ENCODE results near the gene KDM4B.
"Not testable (repeated sequence)": the region's sequence is repeated elsewhere in the genome, so short reads cannot be mapped to it uniquely, and the experiment has no call there.

The KDM4B gene

GRCh38 chr19:4951656-4952055, 17.3 kb upstream of the KDM4B start:
- ChIA-PET POLR2A (no interaction called here), CTCF (no interaction called here)
- H3K27ac ChIP-seq (ENCODE audit: insufficient read depth in 1 of 2, low read depth in 1 of 2, low read length in 2 of 2, poor library complexity in 1 of 2, severe bottlenecking in 2 of 2), result no peak overlapping the region
- H3K4me3 ChIP-seq (ENCODE audit: control insufficient read depth in 1 of 7, extremely low read depth in 1 of 7, insufficient read depth in 4 of 7, low read depth in 2 of 7, low read length in 6 of 7), result no peak overlapping the region
- peaks cover 8 to 87% (median 44%) of the 10 kb centered on the region in 4 experiments for H3K36me3 ChIP-seq (ENCODE audit: control insufficient read depth in 4 of 4, insufficient read depth in 4 of 4, low read length in 3 of 4)
- H3K4me1 ChIP-seq (ENCODE audit: control extremely low read depth in 1 of 4, control insufficient read depth in 4 of 4, insufficient read depth in 4 of 4, low read length in 3 of 4), result no peaks in the 10 kb centered on the region
- no peaks in the 10 kb centered on the region for H3K9me3 ChIP-seq (ENCODE audit: control extremely low read depth in 1 of 5, control insufficient read depth in 4 of 5, insufficient read depth in 2 of 5, low read depth in 1 of 5, low read length in 4 of 5)
- DNase-seq, result no peak
- H3K27me3 ChIP-seq (replicated peaks in 2 of 5; ENCODE audit: control insufficient read depth in 4 of 5, insufficient read depth in 5 of 5, low read length in 4 of 5), result no peaks in the 10 kb centered on the region
- WGBS (ENCODE audit: insufficient coverage), result 89% methylated on average over 7 of the region's 11 CpGs

GRCh38 chr19:4952945-4953344, 16.0 kb upstream of the KDM4B start:
- Histone ChIP-seq H3K27ac (ENCODE audit: insufficient read depth in 1 of 2, low read depth in 1 of 2, low read length in 2 of 2, poor library complexity in 1 of 2, severe bottlenecking in 2 of 2) (no peak overlapping the region), H3K9me3 (ENCODE audit: control extremely low read depth in 1 of 5, control insufficient read depth in 4 of 5, insufficient read depth in 2 of 5, low read depth in 1 of 5, low read length in 4 of 5) (no peaks in the 10 kb centered on the region), H3K27me3 (replicated peaks in 2 of 5; ENCODE audit: control insufficient read depth in 4 of 5, insufficient read depth in 5 of 5, low read length in 4 of 5) (no peaks in the 10 kb centered on the region), H3K4me1 (ENCODE audit: control extremely low read depth in 1 of 4, control insufficient read depth in 4 of 4, insufficient read depth in 4 of 4, low read length in 3 of 4) (no peaks in the 10 kb centered on the region), H3K36me3 (ENCODE audit: control insufficient read depth in 4 of 4, insufficient read depth in 4 of 4, low read length in 3 of 4) (peaks cover 8 to 86% (median 44%) of the 10 kb centered on the region in 4 experiments), H3K4me3 (ENCODE audit: control insufficient read depth in 1 of 7, extremely low read depth in 1 of 7, insufficient read depth in 4 of 7, low read depth in 2 of 7, low read length in 6 of 7) (no peak overlapping the region)
- ChIA-PET CTCF (interaction anchor here (1.0 to 1.4 kb wide), 2 partner anchors 16 to 41 kb away, joined by 3 read pairs; partner anchors contain the start of gene KDM4B), POLR2A (no interaction called here)
- no peak for DNase-seq
- WGBS (ENCODE audit: insufficient coverage), result 95% methylated on average over 14 of the region's 18 CpGs

GRCh38 chr19:4954320-4955149, 14.4 kb upstream of the KDM4B start:
- H3K27ac ChIP-seq (ENCODE audit: insufficient read depth in 1 of 2, low read depth in 1 of 2, low read length in 2 of 2, poor library complexity in 1 of 2, severe bottlenecking in 2 of 2); DNase-seq; H3K4me3 ChIP-seq (ENCODE audit: control insufficient read depth in 1 of 7, extremely low read depth in 1 of 7, insufficient read depth in 4 of 7, low read depth in 2 of 7, low read length in 6 of 7); H3K4me1 ChIP-seq (ENCODE audit: control extremely low read depth in 1 of 4, control insufficient read depth in 4 of 4, insufficient read depth in 4 of 4, low read length in 3 of 4); POLR2A ChIA-PET; H3K27me3 ChIP-seq (replicated peaks in 2 of 5; ENCODE audit: control insufficient read depth in 4 of 5, insufficient read depth in 5 of 5, low read length in 4 of 5); H3K9me3 ChIP-seq (ENCODE audit: control extremely low read depth in 1 of 5, control insufficient read depth in 4 of 5, insufficient read depth in 2 of 5, low read depth in 1 of 5, low read length in 4 of 5): not testable (repeated sequence)
- CTCF ChIA-PET, result interaction anchor here (1.1 kb wide), 1 partner anchor 21 kb away, joined by 4 read pairs; no protein-coding TSS in a partner anchor
- H3K36me3 ChIP-seq (ENCODE audit: control insufficient read depth in 4 of 4, insufficient read depth in 4 of 4, low read length in 3 of 4), result peaks cover 5 to 82% (median 50%) of the 10 kb centered on the region in 4 experiments
- WGBS (ENCODE audit: insufficient coverage), result 97% methylated on average over 21 of the region's 46 CpGs

GRCh38 chr19:4955274-4955673, 13.6 kb upstream of the KDM4B start:
- 90% methylated on average over 10 of the region's 10 CpGs for WGBS (ENCODE audit: insufficient coverage)
- H3K36me3 ChIP-seq (ENCODE audit: control insufficient read depth in 4 of 4, insufficient read depth in 4 of 4, low read length in 3 of 4), result peaks cover 5 to 82% (median 51%) of the 10 kb centered on the region in 4 experiments
- H3K27me3 ChIP-seq (replicated peaks in 2 of 5; ENCODE audit: control insufficient read depth in 4 of 5, insufficient read depth in 5 of 5, low read length in 4 of 5), result no peaks in the 10 kb centered on the region
- H3K9me3 ChIP-seq (ENCODE audit: control extremely low read depth in 1 of 5, control insufficient read depth in 4 of 5, insufficient read depth in 2 of 5, low read depth in 1 of 5, low read length in 4 of 5), result no peaks in the 10 kb centered on the region
- H3K4me3 ChIP-seq (ENCODE audit: control insufficient read depth in 1 of 7, extremely low read depth in 1 of 7, insufficient read depth in 4 of 7, low read depth in 2 of 7, low read length in 6 of 7), result no peak overlapping the region
- no peak overlapping the region for H3K27ac ChIP-seq (ENCODE audit: insufficient read depth in 1 of 2, low read depth in 1 of 2, low read length in 2 of 2, poor library complexity in 1 of 2, severe bottlenecking in 2 of 2)
- ChIA-PET POLR2A (no interaction called here), CTCF (interaction anchor here (1.1 kb wide), 1 partner anchor 20 kb away, joined by 4 read pairs; no protein-coding TSS in a partner anchor)
- H3K4me1 ChIP-seq (ENCODE audit: control extremely low read depth in 1 of 4, control insufficient read depth in 4 of 4, insufficient read depth in 4 of 4, low read length in 3 of 4), result no peaks in the 10 kb centered on the region
- DNase-seq, result no peak

GRCh38 chr19:4957981-4958380, 10.9 kb upstream of the KDM4B start:
- Histone ChIP-seq H3K4me1 (ENCODE audit: control extremely low read depth in 1 of 4, control insufficient read depth in 4 of 4, insufficient read depth in 4 of 4, low read length in 3 of 4) (no peaks in the 10 kb centered on the region), H3K27me3 (replicated peaks in 2 of 5; ENCODE audit: control insufficient read depth in 4 of 5, insufficient read depth in 5 of 5, low read length in 4 of 5) (no peaks in the 10 kb centered on the region), H3K27ac (ENCODE audit: insufficient read depth in 1 of 2, low read depth in 1 of 2, low read length in 2 of 2, poor library complexity in 1 of 2, severe bottlenecking in 2 of 2) (no peak overlapping the region), H3K36me3 (ENCODE audit: control insufficient read depth in 4 of 4, insufficient read depth in 4 of 4, low read length in 3 of 4) (peaks cover 5 to 71% (median 39%) of the 10 kb centered on the region in 4 experiments), H3K4me3 (ENCODE audit: control insufficient read depth in 1 of 7, extremely low read depth in 1 of 7, insufficient read depth in 4 of 7, low read depth in 2 of 7, low read length in 6 of 7) (no peak overlapping the region), H3K9me3 (ENCODE audit: control extremely low read depth in 1 of 5, control insufficient read depth in 4 of 5, insufficient read depth in 2 of 5, low read depth in 1 of 5, low read length in 4 of 5) (no peaks in the 10 kb centered on the region)
- POLR2A ChIA-PET, result no interaction called here
- WGBS (ENCODE audit: insufficient coverage), result 100% methylated on average over 7 of the region's 8 CpGs
- CTCF ChIA-PET, result interaction anchor here (1.1 kb wide), 1 partner anchor 13 kb away, joined by 3 read pairs; no protein-coding TSS in a partner anchor
- no peak for DNase-seq

- Histone ChIP-seq H3K27ac (ENCODE audit: insufficient read depth in 1 of 2, low read depth in 1 of 2, low read length in 2 of 2, poor library complexity in 1 of 2, severe bottlenecking in 2 of 2) (no peak overlapping the region), H3K4me3 (ENCODE audit: control insufficient read depth in 1 of 7, extremely low read depth in 1 of 7, insufficient read depth in 4 of 7, low read depth in 2 of 7, low read length in 6 of 7) (no peak overlapping the region), H3K36me3 (ENCODE audit: control insufficient read depth in 4 of 4, insufficient read depth in 4 of 4, low read length in 3 of 4) (peaks cover 4 to 52% (median 21%) of the 10 kb centered on the region in 4 experiments), H3K4me1 (ENCODE audit: control extremely low read depth in 1 of 4, control insufficient read depth in 4 of 4, insufficient read depth in 4 of 4, low read length in 3 of 4) (no peaks in the 10 kb centered on the region), H3K27me3 (replicated peaks in 2 of 5; ENCODE audit: control insufficient read depth in 4 of 5, insufficient read depth in 5 of 5, low read length in 4 of 5) (no peaks in the 10 kb centered on the region), H3K9me3 (ENCODE audit: control extremely low read depth in 1 of 5, control insufficient read depth in 4 of 5, insufficient read depth in 2 of 5, low read depth in 1 of 5, low read length in 4 of 5) (no peaks in the 10 kb centered on the region)
- 100% methylated on average over 3 of the region's 7 CpGs for WGBS (ENCODE audit: insufficient coverage)
- DNase-seq, result no peak
- CTCF ChIA-PET, result no interaction called here
- POLR2A ChIA-PET, result no interaction called here
These were observed 6.8 kb upstream of the KDM4B start for GRCh38 chr19:4962085-4962619.

- POLR2A ChIA-PET, result no interaction called here
- H3K36me3 ChIP-seq (ENCODE audit: control insufficient read depth in 4 of 4, insufficient read depth in 4 of 4, low read length in 3 of 4), result peaks cover 4 to 33% (median 7%) of the 10 kb centered on the region in 4 experiments
These were observed 3.9 kb upstream of the KDM4B start for GRCh38 chr19:4965061-4965460.

More at GRCh38 chr19:4965061-4965460, 3.9 kb upstream of the KDM4B start:
- Histone ChIP-seq H3K27me3 (replicated peaks in 2 of 5; ENCODE audit: control insufficient read depth in 4 of 5, insufficient read depth in 5 of 5, low read length in 4 of 5) (no peaks in the 10 kb centered on the region), H3K4me3 (ENCODE audit: control insufficient read depth in 1 of 7, extremely low read depth in 1 of 7, insufficient read depth in 4 of 7, low read depth in 2 of 7, low read length in 6 of 7) (no peak overlapping the region), H3K9me3 (ENCODE audit: control extremely low read depth in 1 of 5, control insufficient read depth in 4 of 5, insufficient read depth in 2 of 5, low read depth in 1 of 5, low read length in 4 of 5) (no peaks in the 10 kb centered on the region), H3K27ac (ENCODE audit: insufficient read depth in 1 of 2, low read depth in 1 of 2, low read length in 2 of 2, poor library complexity in 1 of 2, severe bottlenecking in 2 of 2) (no peak overlapping the region), H3K4me1 (ENCODE audit: control extremely low read depth in 1 of 4, control insufficient read depth in 4 of 4, insufficient read depth in 4 of 4, low read length in 3 of 4) (peaks cover 0 to 12% (median 8%) of the 10 kb centered on the region in 4 experiments)
- DNase-seq, result no peak
- CTCF ChIA-PET, result no interaction called here
- 100% methylated on average over 3 of the region's 6 CpGs for WGBS (ENCODE audit: insufficient coverage)

Measured in common myeloid progenitor, CD34-positive (primary cell).